GM23248 (cell line): ENCODE results near the gene WDR55. TPM values are rescaled to one million over a fixed set of nuclear protein-coding genes. Genes with fewer than 3 reads are reported as not detected.

Experiments
- DNase-seq: peaks from one replicate; pipeline ENCODE4 v3.0.0-alpha.2; 2015
- H2AFZ ChIP-seq: fragments of 200-600 bp; sonication (generic); 2 replicates; pipeline ENCODE4 v1.6.1; 2016; ENCODE audit warnings: antibody characterized with exemption
- H3F3A ChIP-seq: fragments of 200-600 bp; sonication (generic); 2 replicates; pipeline ENCODE4 v1.6.1; 2016; ENCODE audit warnings: mild to moderate bottlenecking, antibody characterized with exemption, mixed run types; ENCODE audit not compliant: insufficient read depth
- H3K27ac ChIP-seq: fragments of 200-600 bp; sonication (generic); 2 replicates; pipeline ENCODE4 v1.5.1; 2016; ENCODE audit warnings: mild to moderate bottlenecking
- H3K27me3 ChIP-seq: fragments of 200-600 bp; sonication (generic); replicated peaks from 2 replicates; pipeline ENCODE4 v1.6.1; 2016; ENCODE audit warnings: mild to moderate bottlenecking; ENCODE audit not compliant: insufficient read depth
- H3K36me3 ChIP-seq: fragments of 200-600 bp; sonication (generic); 2 replicates; pipeline ENCODE4 v1.6.1; 2016; ENCODE audit warnings: low read depth, mild to moderate bottlenecking
- H3K4me1 ChIP-seq: fragments of 200-600 bp; sonication (generic); 2 replicates; pipeline ENCODE4 v1.6.1; 2016; ENCODE audit warnings: mild to moderate bottlenecking; ENCODE audit not compliant: insufficient read depth
- H3K4me2 ChIP-seq: fragments of 200-600 bp; sonication (generic); one replicate; pipeline ENCODE4 v1.6.1; 2016; ENCODE audit warnings: mild to moderate bottlenecking; ENCODE audit not compliant: unreplicated experiment
- H3K4me3 ChIP-seq: fragments of 200-600 bp; sonication (generic); 2 replicates; pipeline ENCODE4 v1.5.1; 2016; ENCODE audit warnings: mild to moderate bottlenecking
- H3K79me2 ChIP-seq: fragments of 200-600 bp; sonication (generic); 2 replicates; pipeline ENCODE4 v1.6.1; 2016; ENCODE audit warnings: mild to moderate bottlenecking; ENCODE audit not compliant: insufficient read depth
- H3K9ac ChIP-seq: fragments of 200-600 bp; sonication (generic); 2 replicates; pipeline ENCODE4 v1.6.1; 2016; ENCODE audit warnings: mild to moderate bottlenecking
- H3K9me2 ChIP-seq: fragments of 200-600 bp; sonication (generic); 2 replicates; pipeline ENCODE4 v1.6.1; 2016; ENCODE audit warnings: mixed run types, mild to moderate bottlenecking, moderate library complexity; ENCODE audit not compliant: insufficient read depth
- H3K9me3 ChIP-seq: fragments of 200-600 bp; sonication (generic); one replicate; pipeline ENCODE4 v1.6.1; 2017; ENCODE audit warnings: low read depth
- H4K20me1 ChIP-seq: fragments of 200-600 bp; sonication (generic); 2 replicates; pipeline ENCODE4 v1.6.0; 2016; ENCODE audit not compliant: insufficient read depth
- EZH2 ChIP-seq: fragments of 200-600 bp; sonication (generic); IDR thresholded peaks from 2 replicates; pipeline ENCODE4 v1.6.1; 2018; ENCODE audit warnings: antibody characterized with exemption, mild to moderate bottlenecking; ENCODE audit not compliant: insufficient read depth, poor library complexity, severe bottlenecking
- EZH2phosphoT487 ChIP-seq: fragments of 200-600 bp; sonication (generic); IDR thresholded peaks from 2 replicates; pipeline ENCODE4 v1.6.1; 2018; ENCODE audit warnings: antibody characterized with exemption, moderate library complexity, mild to moderate bottlenecking, low read depth; ENCODE audit not compliant: insufficient read depth
- WGBS, 2 experiments: methylation state at CpG; one replicate each; pipeline ENCODE4 v1.1.6; 2015 to 2017; ENCODE audit warnings: low lambda C conversion rate in 2 of 2, low coverage in 1 of 2; ENCODE audit errors: missing lambda C conversion rate in 2 of 2; 5-methylcytosine and 5-hydroxymethylcytosine counted together
- in situ Hi-C: fragments of 300-500 bp; cut with MboI; formaldehyde crosslinking; loops from 2 replicates; pipeline ENCODE4 v1.15.0; 2020
- polyA plus RNA-seq: library from polyadenylated mRNA; unstranded; fragments of >200 nt; fragmentation: Nextera tagmentation; extraction: Ambion mirVana; gene quantifications from 2 replicates; pipeline ENCODE4 v1.2.1, GENCODE V29; 2016
- total RNA-seq: library from RNA; depleted of rRNA; stranded (reverse); fragments of >200 nt; shearing (Covaris generic); gene quantifications from 2 replicates; pipeline ENCODE4 v1.2.3, GENCODE V29; 2014

WDR55 gene
- total and polyA plus RNA-seq, 2 experiments from 2014 or later, result 17.7 to 19.6 TPM

- TF ChIP-seq EZH2 (no peak), EZH2phosphoT487 (no peak)
- Histone ChIP-seq H3K4me2 (peak within 1 kb of the TSS; percentile 84), H4K20me1 (no peaks in the 10 kb centered on the region), H3K79me2 (peaks cover 27% of the 10 kb centered on the region), H3F3A (0 out of 2 replicates have a peak, but pooled peaks cover 4% of the 10 kb centered on the region), H3K27ac (peak within 1 kb of the TSS; percentile 69), H3K4me1 (no peaks in the 10 kb centered on the region), H2AFZ (peak within 1 kb of the TSS; percentile 91), H3K9ac (peak within 1 kb of the TSS; percentile 84), H3K4me3 (peak within 1 kb of the TSS; percentile 82), H3K27me3 (no peaks in the 10 kb centered on the region), H3K9me2 (no peaks in the 10 kb centered on the region), H3K9me3 (no peaks in the 10 kb centered on the region), H3K36me3 (no peaks in the 10 kb centered on the region)
- WGBS, 2 experiments, result 2% methylated on average over 37 to 61 of the region's 63 CpGs
- in situ Hi-C loops, result no loop called here
- peak; percentile 99 for DNase-seq
Observed at GRCh38 chr5:140639148-140639981, 25.3 kb upstream of the WDR55 start, which contains the start of gene TMCO6. Gene TMCO6 (plus strand): TSS chr5:140639451. CDS start chr5:140639528, 77 bp downstream.

GRCh38 chr5:140641716-140642115 lies 23.0 kb upstream of the WDR55 start:
- Histone ChIP-seq H3K9me3 (no peaks in the 10 kb centered on the region), H3K27ac (no peak overlapping the region), H3K36me3 (no peaks in the 10 kb centered on the region), H3F3A (no peaks in the 10 kb centered on the region), H2AFZ (no peak overlapping the region), H3K27me3 (no peaks in the 10 kb centered on the region), H3K4me2 (no peak overlapping the region), H4K20me1 (no peaks in the 10 kb centered on the region), H3K4me1 (peaks cover 7% of the 10 kb centered on the region; the same call in 1 of the 2 replicates), H3K9ac (no peak overlapping the region), H3K79me2 (peaks cover 50% of the 10 kb centered on the region), H3K9me2 (no peaks in the 10 kb centered on the region), H3K4me3 (no peak overlapping the region)
- 88 to 89% methylated on average over 8 of the region's 8 CpGs for WGBS, 2 experiments
- in situ Hi-C loops, result no loop called here
- no peak for DNase-seq
- TF ChIP-seq EZH2 (no peak), EZH2phosphoT487 (no peak)

GRCh38 chr5:140642718-140643117 lies 22.0 kb upstream of the WDR55 start:
- no peaks in the 10 kb centered on the region for H4K20me1 ChIP-seq
- H3F3A ChIP-seq, result no peaks in the 10 kb centered on the region
- H3K9me2 ChIP-seq, result no peaks in the 10 kb centered on the region
- no peak overlapping the region for H3K4me2 ChIP-seq
- H3K27me3 ChIP-seq, result no peaks in the 10 kb centered on the region
- H3K9me3 ChIP-seq, result no peaks in the 10 kb centered on the region
- 21 to 26% methylated on average over 3 of the region's 3 CpGs for whole genome bisulfite sequencing, 2 experiments
- H3K36me3 ChIP-seq, result no peaks in the 10 kb centered on the region
- in situ Hi-C loops, result no loop called here
- no peak overlapping the region for H2AFZ ChIP-seq
- peak; percentile 67 for DNase-seq
- H3K4me3 ChIP-seq, result no peak overlapping the region
- H3K79me2 ChIP-seq, result peaks cover 58% of the 10 kb centered on the region
- H3K27ac ChIP-seq, result peak overlapping the region; percentile 37
- H3K9ac ChIP-seq, result no peak overlapping the region
- no peak for TF ChIP-seq EZH2phosphoT487
- H3K4me1 ChIP-seq, result peaks cover 7% of the 10 kb centered on the region; the same call in 1 of the 2 replicates

- peak overlapping the region; percentile 82 for H3K27ac ChIP-seq
- TF ChIP-seq EZH2 (no peak), EZH2phosphoT487 (no peak)
- no peaks in the 10 kb centered on the region for H3F3A ChIP-seq
- H2AFZ ChIP-seq, result peak overlapping the region; percentile 85
- H3K4me2 ChIP-seq, result peak overlapping the region; percentile 88
- DNase-seq, result peak; percentile 54
- in situ Hi-C loops, result no loop called here
- peaks cover 14% of the 10 kb centered on the region for H3K4me1 ChIP-seq
- no peaks in the 10 kb centered on the region for H3K9me2 ChIP-seq
- no peaks in the 10 kb centered on the region for H3K9me3 ChIP-seq
- no peaks in the 10 kb centered on the region for H3K27me3 ChIP-seq
- H3K36me3 ChIP-seq, result peaks cover 22% of the 10 kb centered on the region
- peak overlapping the region; percentile 93 for H3K9ac ChIP-seq
- H4K20me1 ChIP-seq, result no peaks in the 10 kb centered on the region
- 1% methylated on average over 27 of the region's 27 CpGs for WGBS, 2 experiments
- H3K4me3 ChIP-seq, result peak overlapping the region; percentile 84
- peaks cover 83% of the 10 kb centered on the region for H3K79me2 ChIP-seq
Observed at GRCh38 chr5:140647042-140647419, 17.7 kb upstream of the WDR55 start.
